Keratinocyte (primary cell): ENCODE results near the gene LTBP2. TPM values are rescaled to one million over a fixed set of nuclear protein-coding genes. Genes with fewer than 3 reads are reported as not detected.

Source experiments
- DNase-seq: peaks from one replicate; pipeline ENCODE4 v3.0.0-alpha.2; 2011; ENCODE audit warnings: low read depth, missing footprints, low spot score
- FAIRE-seq: peaks from 2 replicates; lab custom pipeline; 2011; peaks lifted over from hg19 to GRCh38; lab: Jason Lieb, UNC
- H2AFZ ChIP-seq: 2 replicates; pipeline ENCODE4 v1.6.0; 2012; ENCODE audit warnings: low read length, control low read depth, inconsistent platforms; ENCODE audit not compliant: control insufficient read depth
- H3K27ac ChIP-seq: 2 replicates; pipeline ENCODE4 v1.5.1; 2011; ENCODE audit warnings: low read length; ENCODE audit not compliant: control insufficient read depth, insufficient read depth
- H3K27me3 ChIP-seq: 3 replicates; pipeline ENCODE4 v1.6.0; 2011; ENCODE audit warnings: low read length; ENCODE audit not compliant: control insufficient read depth, insufficient read depth; ENCODE audit errors: extremely low read depth
- H3K36me3 ChIP-seq, 2 experiments: 2 replicates in 1 of 2; 3 replicates in 1 of 2; pipeline ENCODE4 v1.5.1; 2011; ENCODE audit warnings: low read length in 2 of 2, mild to moderate bottlenecking in 1 of 2; ENCODE audit not compliant: control insufficient read depth in 2 of 2, insufficient read depth in 2 of 2; ENCODE audit errors: extremely low read depth in 1 of 2
- H3K4me1 ChIP-seq: 3 replicates; pipeline ENCODE4 v1.5.1; 2011; ENCODE audit warnings: low read length; ENCODE audit not compliant: control insufficient read depth, insufficient read depth; ENCODE audit errors: extremely low read depth
- H3K4me2 ChIP-seq: 3 replicates; pipeline ENCODE4 v1.6.0; 2011; ENCODE audit warnings: low read depth, low read length; ENCODE audit not compliant: control insufficient read depth, insufficient read depth; ENCODE audit errors: extremely low read depth
- H3K4me3 ChIP-seq, 3 experiments: fragments of 200-600 bp in 1 of 3; sonication (generic) in 1 of 3; 2 replicates in 2 of 3; 3 replicates in 1 of 3; pipeline ENCODE4 v1.5.1; 2011 to 2016; ENCODE audit warnings: low read length in 3 of 3, mild to moderate bottlenecking in 3 of 3, control low read depth in 2 of 3, inconsistent platforms in 1 of 3, low read depth in 1 of 3, mixed read lengths in 1 of 3, mixed run types in 1 of 3, moderate library complexity in 1 of 3; ENCODE audit not compliant: control insufficient read depth in 2 of 3, insufficient read depth in 2 of 3; ENCODE audit errors: extremely low read depth in 1 of 3
- H3K79me2 ChIP-seq: 2 replicates; pipeline ENCODE4 v1.6.0; 2012; ENCODE audit warnings: low read length; ENCODE audit not compliant: control insufficient read depth, insufficient read depth
- H3K9ac ChIP-seq: 3 replicates; pipeline ENCODE4 v1.6.0; 2011; ENCODE audit warnings: low read length; ENCODE audit not compliant: control insufficient read depth, insufficient read depth; ENCODE audit errors: extremely low read depth
- H3K9me1 ChIP-seq: 3 replicates; pipeline ENCODE4 v1.6.0; 2011; ENCODE audit warnings: low read length; ENCODE audit not compliant: control insufficient read depth, insufficient read depth; ENCODE audit errors: extremely low read depth
- H3K9me3 ChIP-seq: 2 replicates; pipeline ENCODE4 v1.5.1; 2012; ENCODE audit warnings: low read depth, low read length; ENCODE audit not compliant: control insufficient read depth
- H4K20me1 ChIP-seq: 3 replicates; pipeline ENCODE4 v1.6.0; 2011; ENCODE audit warnings: low read length; ENCODE audit not compliant: control insufficient read depth, insufficient read depth; ENCODE audit errors: extremely low read depth
- EZH2 ChIP-seq: IDR thresholded peaks from one replicate; pipeline ENCODE4 v1.6.1; 2012; ENCODE audit warnings: inconsistent platforms, mild to moderate bottlenecking, low read length, moderate library complexity
- dilution Hi-C: fragments of 300-500 bp; cut with MboI; formaldehyde crosslinking; loops from one replicate; pipeline ENCODE4 v1.7.0; 2020; ENCODE audit warnings: low sequenced_read_pairs; ENCODE audit not compliant: extremely low pct_ligation_motif_present
- polyA plus RNA-seq, 5 experiments: library from polyadenylated mRNA; depleted of rRNA in 3 of 5; stranded (reverse) in 3 of 5; stranded (forward) in 1 of 5; unstranded in 1 of 5; fragments of >200 nt; gene quantifications; 1 replicate in 1 of 5; 2 replicates in 3 of 5; 3 replicates in 1 of 5; pipeline versions ENCODE4 v1.2.1 to v1.2.3, GENCODE V29; 2011 to 2012; ENCODE audit warnings: missing spikeins in 2 of 5, low read depth in 1 of 5, low replicate concordance in 1 of 5
- TF ChIP-seq, protein P1 (sequence below), 3 experiments: IDR thresholded peaks in 1 of 3; conservative IDR thresholded peaks in 1 of 3; optimal IDR thresholded peaks in 1 of 3; 2 replicates in 2 of 3; 3 replicates in 1 of 3; pipeline versions ENCODE3 to v1.5.1; 2011; ENCODE audit warnings: low read length in 3 of 3, mild to moderate bottlenecking in 3 of 3, moderate library complexity in 2 of 3, control low read depth in 1 of 3, inconsistent platforms in 1 of 3; ENCODE audit not compliant: insufficient read depth in 2 of 3; ENCODE audit errors: extremely low read depth in 1 of 3

The LTBP2 gene
- polyA plus RNA-seq, 1 donor (not counting 4 experiments of a cell fraction or from before 2014, with no cell fraction given): 23.9 TPM

GRCh38 chr14:74526854-74527585, 85.0 kb downstream of the LTBP2 start:
- DNase-seq: no peak
- H3K4me3 ChIP-seq: no peak overlapping the region
- no peaks in the 10 kb centered on the region for H3K79me2 ChIP-seq
- H3K27ac ChIP-seq: no peak overlapping the region
- H3K9me3 ChIP-seq: no peaks in the 10 kb centered on the region
- H3K36me3 ChIP-seq: peaks cover 28 to 30% of the 10 kb centered on the region in 2 experiments
- dilution Hi-C loops: no loop called here
- H3K4me2 ChIP-seq: no peak overlapping the region
- H3K9me1 ChIP-seq: no peaks in the 10 kb centered on the region
- H3K27me3 ChIP-seq: no peaks in the 10 kb centered on the region
- peaks cover 5% of the 10 kb centered on the region for H3K4me1 ChIP-seq
- no peak for FAIRE-seq
- no peaks in the 10 kb centered on the region for H4K20me1 ChIP-seq
- H2AFZ ChIP-seq: no peak overlapping the region
- H3K9ac ChIP-seq: no peak overlapping the region
- no peak for TF ChIP-seq EZH2
- TF ChIP-seq, protein P1, sequence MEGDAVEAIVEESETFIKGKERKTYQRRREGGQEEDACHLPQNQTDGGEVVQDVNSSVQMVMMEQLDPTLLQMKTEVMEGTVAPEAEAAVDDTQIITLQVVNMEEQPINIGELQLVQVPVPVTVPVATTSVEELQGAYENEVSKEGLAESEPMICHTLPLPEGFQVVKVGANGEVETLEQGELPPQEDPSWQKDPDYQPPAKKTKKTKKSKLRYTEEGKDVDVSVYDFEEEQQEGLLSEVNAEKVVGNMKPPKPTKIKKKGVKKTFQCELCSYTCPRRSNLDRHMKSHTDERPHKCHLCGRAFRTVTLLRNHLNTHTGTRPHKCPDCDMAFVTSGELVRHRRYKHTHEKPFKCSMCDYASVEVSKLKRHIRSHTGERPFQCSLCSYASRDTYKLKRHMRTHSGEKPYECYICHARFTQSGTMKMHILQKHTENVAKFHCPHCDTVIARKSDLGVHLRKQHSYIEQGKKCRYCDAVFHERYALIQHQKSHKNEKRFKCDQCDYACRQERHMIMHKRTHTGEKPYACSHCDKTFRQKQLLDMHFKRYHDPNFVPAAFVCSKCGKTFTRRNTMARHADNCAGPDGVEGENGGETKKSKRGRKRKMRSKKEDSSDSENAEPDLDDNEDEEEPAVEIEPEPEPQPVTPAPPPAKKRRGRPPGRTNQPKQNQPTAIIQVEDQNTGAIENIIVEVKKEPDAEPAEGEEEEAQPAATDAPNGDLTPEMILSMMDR (optimal IDR thresholded peaks at IDR 0.05 in 1 of 3, IDR thresholded peaks at IDR 0.05 in 1 of 3, conservative IDR thresholded peaks at IDR 0.05 in 1 of 3; ENCODE audit: extremely low read depth in 1 of 3, insufficient read depth in 2 of 3, low read length in 3 of 3): peak in 1 of 3 experiments; percentile 35

DNA sequence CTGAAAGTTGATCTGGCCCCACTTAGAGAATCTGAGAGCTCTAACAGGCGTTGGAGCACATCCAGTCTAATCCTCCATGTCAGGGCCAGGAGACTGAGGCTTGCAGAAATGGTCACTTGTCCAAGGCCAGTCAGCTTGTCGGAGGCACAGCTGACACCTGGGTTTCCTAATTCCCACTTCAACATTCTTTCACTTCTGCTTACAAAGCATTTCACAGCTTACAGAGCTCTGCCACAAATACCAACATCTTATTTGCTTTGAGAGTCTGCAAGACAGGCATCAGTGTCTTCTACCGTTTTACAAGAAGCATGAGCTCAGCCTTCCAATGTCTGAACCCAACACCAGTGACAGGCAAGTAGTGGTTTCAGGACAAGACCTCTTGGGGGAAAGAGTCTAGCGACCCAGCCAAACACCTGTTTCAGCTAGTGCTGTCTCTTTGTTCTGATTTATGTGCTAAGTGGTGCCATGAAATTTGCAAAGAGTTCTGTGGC, 86.6 kb downstream of the LTBP2 start:
- no peaks in the 10 kb centered on the region for H3K4me1 ChIP-seq
- H3K27me3 ChIP-seq: no peaks in the 10 kb centered on the region
- no peaks in the 10 kb centered on the region for H3K9me1 ChIP-seq
- H4K20me1 ChIP-seq: no peaks in the 10 kb centered on the region
- H2AFZ ChIP-seq: no peak overlapping the region
- TF ChIP-seq, protein P1 (optimal IDR thresholded peaks at IDR 0.05 in 1 of 3, IDR thresholded peaks at IDR 0.05 in 1 of 3, conservative IDR thresholded peaks at IDR 0.05 in 1 of 3; ENCODE audit: extremely low read depth in 1 of 3, insufficient read depth in 2 of 3, low read length in 3 of 3): no peak
- no peak for TF ChIP-seq EZH2
- dilution Hi-C loops: no loop called here
- H3K4me2 ChIP-seq: no peak overlapping the region
- DNase-seq: no peak
- H3K9me3 ChIP-seq: no peaks in the 10 kb centered on the region
- H3K27ac ChIP-seq: no peak overlapping the region
- no peaks in the 10 kb centered on the region for H3K79me2 ChIP-seq
- peaks cover 32 to 35% of the 10 kb centered on the region in 2 experiments for H3K36me3 ChIP-seq
- H3K4me3 ChIP-seq: no peak overlapping the region
- no peak for FAIRE-seq
- no peak overlapping the region for H3K9ac ChIP-seq
